K562 (cell line): ENCODE measurements around the gene GTPBP2. TPM values are rescaled to one million over a fixed set of nuclear protein-coding genes. Genes with fewer than 3 reads are reported as not detected.
A peak's percentile ranks its signal among the peaks of the same experiment; 100 is the strongest.

Experiments
- ARNT ChIP-seq, 2 experiments: fragments of 450-650 bp; IDR thresholded peaks; 2 replicates each; pipeline ENCODE4 v1.6.1; 2016; ENCODE audit warnings: mild to moderate bottlenecking in 1 of 2
- BRD9 ChIP-seq: fragments of 450-650 bp; IDR thresholded peaks from 2 replicates; pipeline ENCODE4 v1.6.1; 2018; ENCODE audit warnings: low read depth; ENCODE audit not compliant: partially characterized antibody
- DEAF1 ChIP-seq: fragments of 450-650 bp; formaldehyde crosslinking; IDR thresholded peaks from 2 replicates; pipeline ENCODE4 v1.4.0; 2020; ENCODE audit warnings: mild to moderate bottlenecking, moderate library complexity
- E2F8 ChIP-seq: fragments of 450-650 bp; IDR thresholded peaks from 2 replicates; pipeline ENCODE4 v1.7.1; 2018; ENCODE audit warnings: mild to moderate bottlenecking, low read depth; ENCODE audit not compliant: partially characterized antibody
- ESRRB ChIP-seq: fragments of 250-450 bp; sonication (Bioruptor Pico); IDR thresholded peaks from 2 replicates; pipeline ENCODE4 v1.5.0; 2020; ENCODE audit warnings: mild to moderate bottlenecking, moderate library complexity, borderline replicate concordance
- FOXJ3 ChIP-seq: sonication (generic); formaldehyde crosslinking; IDR thresholded peaks from 2 replicates; pipeline ENCODE4 v1.4.0; 2020; ENCODE audit warnings: mild to moderate bottlenecking, missing genetic modification reagents
- FOXP1 ChIP-seq: sonication (generic); formaldehyde crosslinking; IDR thresholded peaks from 2 replicates; pipeline ENCODE4 v1.8.0; 2022; ENCODE audit warnings: mild to moderate bottlenecking, missing genetic modification reagents
- GTF2A2 ChIP-seq: IDR thresholded peaks from 2 replicates; pipeline ENCODE4 v1.6.1; 2016; ENCODE audit warnings: mild to moderate bottlenecking, missing genetic modification characterization, missing compliant biosample characterization
- MBD1 ChIP-seq: fragments of 250-450 bp; sonication (Bioruptor Pico); IDR thresholded peaks from 2 replicates; pipeline ENCODE4 v1.8.0; 2022; ENCODE audit warnings: inconsistent platforms
- PML ChIP-seq: IDR thresholded peaks from 2 replicates; pipeline ENCODE4 v1.6.1; 2012; ENCODE audit warnings: low read length, inconsistent platforms
- ZNF512 ChIP-seq: IDR thresholded peaks from 2 replicates; pipeline ENCODE4 v1.6.1; 2016; ENCODE audit warnings: missing genetic modification characterization, missing compliant biosample characterization
- polyA plus RNA-seq, 8 experiments: library from polyadenylated mRNA; depleted of rRNA in 4 of 8; stranded (reverse) in 5 of 8; unstranded in 3 of 8; fragments of >200 nt; fragmentation: Nextera tagmentation in 2 of 8; fragmentation: Illumina TruSeq in 1 of 8; extraction: Ambion mirVana in 2 of 8; extraction: Trizol in 1 of 8; gene quantifications; 2 replicates each; pipeline versions ENCODE4 v1.2.1 to v1.2.3, GENCODE V29; 2011 to 2014; ENCODE audit warnings: inconsistent platforms in 1 of 8, missing spikeins in 1 of 8
- total RNA-seq, 7 experiments: library from RNA; depleted of rRNA in 6 of 7; stranded (reverse); fragments of >200 nt in 6 of 7; fragmentation: Illumina TruSeq in 2 of 7; extraction: Trizol in 2 of 7; gene quantifications; 2 replicates each; pipeline versions ENCODE4 v1.2.1 to v1.2.3, GENCODE V29; 2011 to 2021; ENCODE audit warnings: low replicate concordance in 1 of 7
- TF ChIP-seq, protein P1 (sequence below): sonication (generic); formaldehyde crosslinking; IDR thresholded peaks from 2 replicates; pipeline ENCODE4 v1.9.0; 2022; ENCODE audit warnings: mild to moderate bottlenecking, missing genetic modification reagents
- TF ChIP-seq, protein P2 (sequence below): sonication (generic); formaldehyde crosslinking; IDR thresholded peaks from 2 replicates; pipeline ENCODE4 v1.8.1; 2023; ENCODE audit warnings: mild to moderate bottlenecking, missing genetic modification reagents
- TF ChIP-seq, protein P3 (sequence below): fragments of 250-450 bp; sonication (Bioruptor Pico); IDR thresholded peaks from 2 replicates; pipeline ENCODE4 v1.8.0; 2021; ENCODE audit warnings: moderate library complexity, mild to moderate bottlenecking, inconsistent platforms
- TF ChIP-seq, protein P4 (sequence below): fragments of 450-650 bp; IDR thresholded peaks from 2 replicates; pipeline ENCODE4 v1.6.1; 2016; ENCODE audit warnings: mild to moderate bottlenecking

The GTPBP2 gene
- total and polyA plus RNA-seq, 9 of the 15 experiments (the other 6 are each of a cell fraction or from before 2014, with no cell fraction given): 48.4 to 196 (median 111) TPM

DNA sequence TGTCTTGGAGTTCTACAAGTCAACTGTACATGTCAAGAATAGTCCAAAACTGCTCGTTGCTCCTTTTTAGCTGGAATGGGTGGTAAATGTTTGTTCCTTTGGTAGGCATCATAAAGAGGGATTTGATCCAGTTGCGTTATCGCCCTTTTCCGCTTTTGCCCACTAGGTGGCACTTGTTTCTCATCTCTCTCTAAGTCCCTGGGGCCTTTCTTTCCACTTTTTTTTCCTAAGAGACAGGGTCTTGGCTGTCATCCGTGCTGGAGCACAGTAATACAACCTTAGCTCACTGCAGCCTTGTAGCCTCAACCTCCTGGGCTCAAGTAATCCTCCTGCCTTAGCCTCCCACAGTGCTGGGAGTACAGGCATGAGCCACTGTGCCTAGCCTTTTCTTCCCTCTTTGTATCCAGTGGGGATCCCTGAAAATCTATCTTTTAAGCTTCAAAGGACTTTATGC is 20.7 kb downstream of the GTPBP2 start (continued):
- TF ChIP-seq DEAF1 (0 out of 2 replicates have a peak, but pooled peaks have one; percentile 30), PML (peak; percentile 14; the same call in 1 of the 2 replicates), MBD1 (CRISPR knock-in tag) (peak; percentile 27; the same call in 1 of the 2 replicates), FOXP1 (CRISPR knock-in tag) (no peak), ZNF512 (tag) (no peak), ESRRB (no peak), GTF2A2 (no peak), BRD9 (peak; percentile 81), FOXJ3 (no peak), ARNT (IDR thresholded peaks at IDR 0.05) (0 out of 4 replicates have a peak, but pooled peaks of 1 of the 2 experiments have one; percentile 38), E2F8 (peak; percentile 16)
- TF ChIP-seq, protein P1, sequence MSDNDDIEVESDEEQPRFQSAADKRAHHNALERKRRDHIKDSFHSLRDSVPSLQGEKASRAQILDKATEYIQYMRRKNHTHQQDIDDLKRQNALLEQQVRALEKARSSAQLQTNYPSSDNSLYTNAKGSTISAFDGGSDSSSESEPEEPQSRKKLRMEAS: no peak
- TF ChIP-seq, protein P2, sequence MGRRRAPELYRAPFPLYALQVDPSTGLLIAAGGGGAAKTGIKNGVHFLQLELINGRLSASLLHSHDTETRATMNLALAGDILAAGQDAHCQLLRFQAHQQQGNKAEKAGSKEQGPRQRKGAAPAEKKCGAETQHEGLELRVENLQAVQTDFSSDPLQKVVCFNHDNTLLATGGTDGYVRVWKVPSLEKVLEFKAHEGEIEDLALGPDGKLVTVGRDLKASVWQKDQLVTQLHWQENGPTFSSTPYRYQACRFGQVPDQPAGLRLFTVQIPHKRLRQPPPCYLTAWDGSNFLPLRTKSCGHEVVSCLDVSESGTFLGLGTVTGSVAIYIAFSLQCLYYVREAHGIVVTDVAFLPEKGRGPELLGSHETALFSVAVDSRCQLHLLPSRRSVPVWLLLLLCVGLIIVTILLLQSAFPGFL (CRISPR knock-in tag): 0 out of 2 replicates have a peak, but pooled peaks have one; percentile 65
- TF ChIP-seq, protein P3, sequence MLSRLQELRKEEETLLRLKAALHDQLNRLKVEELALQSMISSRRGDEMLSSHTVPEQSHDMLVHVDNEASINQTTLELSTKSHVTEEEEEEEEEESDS (CRISPR knock-in tag): no peak
- TF ChIP-seq, protein P4, sequence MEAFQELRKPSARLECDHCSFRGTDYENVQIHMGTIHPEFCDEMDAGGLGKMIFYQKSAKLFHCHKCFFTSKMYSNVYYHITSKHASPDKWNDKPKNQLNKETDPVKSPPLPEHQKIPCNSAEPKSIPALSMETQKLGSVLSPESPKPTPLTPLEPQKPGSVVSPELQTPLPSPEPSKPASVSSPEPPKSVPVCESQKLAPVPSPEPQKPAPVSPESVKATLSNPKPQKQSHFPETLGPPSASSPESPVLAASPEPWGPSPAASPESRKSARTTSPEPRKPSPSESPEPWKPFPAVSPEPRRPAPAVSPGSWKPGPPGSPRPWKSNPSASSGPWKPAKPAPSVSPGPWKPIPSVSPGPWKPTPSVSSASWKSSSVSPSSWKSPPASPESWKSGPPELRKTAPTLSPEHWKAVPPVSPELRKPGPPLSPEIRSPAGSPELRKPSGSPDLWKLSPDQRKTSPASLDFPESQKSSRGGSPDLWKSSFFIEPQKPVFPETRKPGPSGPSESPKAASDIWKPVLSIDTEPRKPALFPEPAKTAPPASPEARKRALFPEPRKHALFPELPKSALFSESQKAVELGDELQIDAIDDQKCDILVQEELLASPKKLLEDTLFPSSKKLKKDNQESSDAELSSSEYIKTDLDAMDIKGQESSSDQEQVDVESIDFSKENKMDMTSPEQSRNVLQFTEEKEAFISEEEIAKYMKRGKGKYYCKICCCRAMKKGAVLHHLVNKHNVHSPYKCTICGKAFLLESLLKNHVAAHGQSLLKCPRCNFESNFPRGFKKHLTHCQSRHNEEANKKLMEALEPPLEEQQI: 0 out of 2 replicates have a peak, but pooled peaks have one; percentile 16
